IPS-18a (cell line): ENCODE measurements around the gene STIM1.

Experiments
- H3K27ac ChIP-seq: one replicate; pipeline ENCODE4 v1.5.1; 2013; ENCODE audit warnings: low read length
- H3K27me3 ChIP-seq: one replicate; pipeline ENCODE4 v1.6.1; 2013; ENCODE audit warnings: mild to moderate bottlenecking, low read length; ENCODE audit not compliant: control insufficient read depth, insufficient read depth
- H3K36me3 ChIP-seq: one replicate; pipeline ENCODE4 v1.6.1; 2013; ENCODE audit warnings: low read depth, low read length; ENCODE audit not compliant: control insufficient read depth
- H3K4me1 ChIP-seq: one replicate; pipeline ENCODE4 v1.6.1; 2013; ENCODE audit warnings: low read depth, low read length; ENCODE audit not compliant: control insufficient read depth
- H3K4me3 ChIP-seq: one replicate; pipeline ENCODE4 v1.5.1; 2013; ENCODE audit warnings: low read length
- H3K9ac ChIP-seq: one replicate; pipeline ENCODE4 v1.6.1; 2013; ENCODE audit warnings: mild to moderate bottlenecking, low read length, moderate library complexity
- H3K9me3 ChIP-seq: one replicate; pipeline ENCODE4 v1.6.1; 2013; ENCODE audit warnings: low read depth, low read length; ENCODE audit not compliant: control insufficient read depth

STIM1 gene

DNA sequence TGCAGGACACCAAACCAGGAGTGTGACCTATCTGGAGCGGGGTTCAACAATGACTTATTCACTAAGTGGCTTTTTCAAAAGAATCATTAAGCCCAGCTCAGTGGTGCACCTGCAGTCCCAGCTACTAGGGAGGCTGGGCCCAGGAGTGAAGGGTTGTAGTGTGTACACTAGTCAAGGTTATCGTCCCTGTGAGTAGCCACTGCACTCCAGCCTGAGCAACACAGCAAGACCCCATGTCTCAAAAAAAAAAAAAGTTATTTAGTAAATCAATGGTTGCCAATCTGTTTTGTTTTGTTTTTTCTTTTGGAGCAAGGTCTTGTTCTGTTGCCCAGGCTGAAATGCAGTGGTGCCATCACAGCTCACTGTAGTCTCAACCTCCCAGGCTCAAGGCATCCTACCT lies 22.6 kb upstream of the STIM1 start:
- Histone ChIP-seq H3K9ac (no peak overlapping the region), H3K4me1 (peaks cover 13% of the 10 kb centered on the region), H3K4me3 (no peak overlapping the region), H3K9me3 (no peaks in the 10 kb centered on the region), H3K27me3 (no peaks in the 10 kb centered on the region), H3K27ac (no peak overlapping the region), H3K36me3 (peaks cover 7% of the 10 kb centered on the region)

DNA sequence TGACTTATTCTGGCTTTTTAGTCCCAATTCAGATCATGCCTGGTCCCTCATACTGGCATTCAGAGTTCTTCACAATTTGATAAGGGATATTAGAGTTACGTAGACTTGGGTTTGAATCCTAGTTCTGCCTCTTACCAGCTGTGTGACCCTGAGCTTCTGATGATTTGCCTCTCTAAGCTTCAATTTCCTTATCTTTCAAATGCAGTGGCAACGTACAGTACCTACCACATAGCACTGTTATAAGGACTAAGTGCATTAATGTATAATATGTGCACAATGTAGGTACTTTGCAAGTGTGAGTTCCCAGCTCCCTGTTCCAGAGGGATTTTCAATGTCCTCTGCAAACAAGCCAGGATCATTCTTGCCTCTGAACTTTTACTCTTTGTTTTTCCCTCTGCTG lies 22.0 kb upstream of the STIM1 start:
- H3K27me3 ChIP-seq, result no peaks in the 10 kb centered on the region
- peaks cover 13% of the 10 kb centered on the region for H3K4me1 ChIP-seq
- H3K9me3 ChIP-seq, result no peaks in the 10 kb centered on the region
- no peak overlapping the region for H3K9ac ChIP-seq
- peaks cover 4% of the 10 kb centered on the region for H3K36me3 ChIP-seq
- no peak overlapping the region for H3K4me3 ChIP-seq
- no peak overlapping the region for H3K27ac ChIP-seq

GRCh38 chr11:3834349-3834663 lies 21.2 kb upstream of the STIM1 start:
- peaks cover 13% of the 10 kb centered on the region for H3K4me1 ChIP-seq
- H3K9me3 ChIP-seq, result no peaks in the 10 kb centered on the region
- H3K36me3 ChIP-seq, result peaks cover 4% of the 10 kb centered on the region
- no peak overlapping the region for H3K4me3 ChIP-seq
- no peaks in the 10 kb centered on the region for H3K27me3 ChIP-seq
- H3K9ac ChIP-seq, result no peak overlapping the region
- H3K27ac ChIP-seq, result no peak overlapping the region

- no peak overlapping the region for H3K27ac ChIP-seq
- no peak overlapping the region for H3K9ac ChIP-seq
- H3K9me3 ChIP-seq, result no peaks in the 10 kb centered on the region
- peaks cover 15% of the 10 kb centered on the region for H3K4me1 ChIP-seq
- H3K36me3 ChIP-seq, result peaks cover 4% of the 10 kb centered on the region
- no peak overlapping the region for H3K4me3 ChIP-seq
- H3K27me3 ChIP-seq, result no peaks in the 10 kb centered on the region
These were observed 20.6 kb upstream of the STIM1 start for GRCh38 chr11:3834664-3835461.

DNA sequence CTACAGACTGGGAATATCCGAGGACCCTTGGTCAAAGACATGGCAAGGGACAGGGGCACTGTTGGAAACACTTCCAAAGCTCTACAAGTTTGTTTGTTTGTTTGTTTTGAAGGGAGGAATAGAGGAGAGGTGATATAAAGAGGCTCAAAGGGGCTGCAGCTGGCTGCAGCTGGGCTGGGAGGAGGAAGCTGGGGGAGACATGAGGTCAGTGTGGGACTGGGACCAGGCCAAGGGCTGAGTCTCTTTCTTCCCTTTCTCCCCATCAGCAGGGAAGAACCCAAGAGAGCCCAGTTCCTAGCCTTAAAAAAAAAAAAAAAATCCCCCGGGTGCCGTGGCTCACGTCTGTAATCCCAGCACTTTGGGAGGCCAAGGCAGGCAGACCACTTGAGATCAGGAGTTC lies 19.7 kb upstream of the STIM1 start:
- Histone ChIP-seq H3K4me1 (peaks cover 18% of the 10 kb centered on the region), H3K27ac (no peak overlapping the region), H3K4me3 (no peak overlapping the region), H3K27me3 (no peaks in the 10 kb centered on the region), H3K36me3 (peaks cover 4% of the 10 kb centered on the region), H3K9me3 (no peaks in the 10 kb centered on the region), H3K9ac (no peak overlapping the region)

- peaks cover 4% of the 10 kb centered on the region for H3K36me3 ChIP-seq
These were observed 18.6 kb upstream of the STIM1 start for GRCh38 chr11:3836903-3837302.

DNA sequence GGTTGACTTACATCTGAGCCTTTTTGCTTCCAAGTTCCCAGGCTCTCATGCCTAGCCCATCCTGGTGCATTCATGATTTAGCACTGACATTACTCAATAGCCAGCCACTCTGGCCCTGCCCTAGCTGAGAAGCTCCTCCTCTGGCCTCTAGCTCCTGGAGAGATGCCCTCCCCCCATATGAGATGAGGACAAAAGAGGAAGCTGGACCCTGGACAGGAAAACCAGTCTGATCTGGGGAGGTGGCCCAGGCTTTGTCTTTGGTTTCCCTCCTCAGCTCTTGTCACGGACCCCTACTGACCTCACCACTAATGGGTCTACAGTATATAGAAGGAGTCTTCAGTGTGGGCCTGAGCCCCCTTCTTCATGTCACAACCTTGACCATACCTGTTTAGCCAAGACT lies 17.7 kb upstream of the STIM1 start:
- no peaks in the 10 kb centered on the region for H3K36me3 ChIP-seq
- H3K9me3 ChIP-seq, result no peaks in the 10 kb centered on the region
- H3K4me1 ChIP-seq, result peaks cover 20% of the 10 kb centered on the region
- no peak overlapping the region for H3K9ac ChIP-seq
- H3K27me3 ChIP-seq, result peaks cover 5% of the 10 kb centered on the region
- no peak overlapping the region for H3K4me3 ChIP-seq
- no peak overlapping the region for H3K27ac ChIP-seq

More at GRCh38 chr11:3836903-3837302, 18.6 kb upstream of the STIM1 start:
- H3K27me3 ChIP-seq, result peaks cover 1% of the 10 kb centered on the region
- H3K4me3 ChIP-seq, result no peak overlapping the region
- H3K4me1 ChIP-seq, result peaks cover 20% of the 10 kb centered on the region
- no peak overlapping the region for H3K9ac ChIP-seq
- H3K9me3 ChIP-seq, result no peaks in the 10 kb centered on the region
- no peak overlapping the region for H3K27ac ChIP-seq

DNA sequence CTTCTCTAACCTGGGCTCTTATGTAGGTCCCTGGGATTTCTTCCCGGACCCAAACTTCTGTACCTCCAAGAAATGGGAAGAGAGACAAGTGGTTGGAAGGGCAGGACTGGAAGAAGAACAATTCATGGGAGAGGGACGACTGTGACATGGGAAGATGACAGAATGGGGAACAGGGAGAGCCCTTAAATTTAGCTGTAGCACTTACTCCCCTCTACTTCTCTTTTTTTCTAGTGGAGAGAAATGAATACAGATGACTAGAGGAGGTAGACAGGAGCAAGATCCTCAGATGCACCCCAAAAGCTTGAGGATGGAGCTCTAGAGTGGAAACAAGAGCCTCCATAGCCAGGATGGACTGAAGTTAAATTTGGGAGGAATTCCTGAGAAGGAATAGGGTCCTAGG lies 17.0 kb upstream of the STIM1 start:
- Histone ChIP-seq H3K36me3 (no peaks in the 10 kb centered on the region), H3K4me3 (no peak overlapping the region), H3K9ac (no peak overlapping the region), H3K9me3 (no peaks in the 10 kb centered on the region), H3K4me1 (peaks cover 20% of the 10 kb centered on the region), H3K27ac (no peak overlapping the region), H3K27me3 (peaks cover 5% of the 10 kb centered on the region)

DNA sequence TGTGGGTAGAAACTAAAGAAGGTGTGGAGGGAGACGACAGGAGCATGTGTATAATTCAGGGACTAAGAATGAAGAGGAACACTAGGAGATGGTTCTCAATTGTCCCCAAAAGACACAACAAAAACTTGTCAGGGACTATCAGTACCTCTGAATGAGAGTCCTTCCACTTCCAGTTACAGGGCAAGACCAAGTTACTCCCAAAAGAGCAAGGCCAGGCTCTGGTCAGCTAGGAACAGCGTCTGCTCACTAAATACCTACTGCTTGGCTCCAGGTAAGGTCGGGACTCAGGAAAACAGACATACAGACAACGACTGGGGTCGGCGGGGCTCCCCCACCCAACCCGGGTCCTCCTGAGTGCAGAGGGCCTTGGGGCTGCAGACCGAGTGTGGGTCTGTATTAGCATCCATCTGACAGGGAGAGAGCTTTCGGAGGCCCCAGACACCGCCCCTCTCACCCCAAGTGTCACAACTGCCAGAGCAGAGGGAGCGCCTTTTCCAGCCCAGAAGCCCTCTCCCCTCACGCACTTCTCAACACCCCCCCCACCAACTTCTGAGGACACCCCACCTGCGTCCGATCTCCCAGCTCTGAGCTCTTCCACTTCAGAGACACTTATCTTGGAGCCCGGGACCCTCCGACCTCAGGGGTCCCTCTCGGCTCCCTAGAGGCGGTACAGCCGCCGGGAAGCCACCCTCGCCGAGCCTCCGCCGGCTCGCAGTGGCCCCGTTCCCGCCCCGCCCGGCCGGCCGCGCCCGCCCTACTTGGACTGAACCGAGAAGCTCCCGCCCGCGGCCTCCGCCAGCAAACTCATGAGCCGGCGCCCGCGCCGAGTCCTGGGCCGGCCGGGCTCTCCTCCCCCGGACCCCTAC lies 15.2 kb upstream of the STIM1 start:
- Histone ChIP-seq H3K4me3 (peak overlapping the region; percentile 77), H3K27ac (no peak overlapping the region), H3K27me3 (peaks cover 5% of the 10 kb centered on the region), H3K9ac (peak overlapping the region; percentile 58), H3K36me3 (no peaks in the 10 kb centered on the region), H3K9me3 (no peaks in the 10 kb centered on the region), H3K4me1 (peaks cover 9% of the 10 kb centered on the region)

DNA sequence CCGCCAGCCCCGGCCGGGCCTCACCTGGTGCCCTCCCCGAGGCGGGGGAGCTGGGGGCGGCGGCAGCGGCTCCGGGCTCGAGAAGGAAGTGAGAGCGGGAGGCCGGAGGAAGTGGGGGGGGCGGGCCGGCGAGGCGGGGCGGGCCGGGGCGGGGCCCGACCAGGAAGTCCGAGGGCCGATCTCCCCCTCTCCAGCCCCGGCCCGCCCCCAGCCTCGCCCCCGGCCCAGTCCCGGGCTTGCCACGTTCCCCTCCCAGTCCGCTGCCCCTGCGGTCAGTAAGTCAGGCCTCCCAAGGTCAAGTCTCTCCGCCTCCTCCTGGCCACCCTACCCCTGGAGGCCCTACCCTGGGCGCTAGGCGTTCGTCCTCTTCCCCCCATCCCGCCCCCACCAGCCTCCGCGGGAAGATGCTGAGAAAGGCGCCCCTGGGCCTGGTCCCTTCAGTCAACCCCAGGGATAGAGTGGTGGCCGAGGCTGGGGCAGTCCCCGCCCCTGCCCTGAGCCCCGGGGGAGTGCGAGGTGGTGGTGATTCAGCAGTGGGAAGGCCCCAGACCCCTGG lies 14.5 kb upstream of the STIM1 start, which contains the start of gene RHOG:
Gene RHOG (minus strand): TSS at position 90 of the 556 bp plus-strand sequence. CDS start 12,821 bp downstream, outside the sequence.
- Histone ChIP-seq H3K36me3 (no peaks in the 10 kb centered on the region), H3K9me3 (no peaks in the 10 kb centered on the region), H3K27me3 (peaks cover 5% of the 10 kb centered on the region), H3K4me1 (peaks cover 7% of the 10 kb centered on the region), H3K9ac (peak within 1 kb of the TSS; percentile 58), H3K4me3 (peak within 1 kb of the TSS; percentile 77), H3K27ac (no peak within 1 kb of the TSS)

DNA sequence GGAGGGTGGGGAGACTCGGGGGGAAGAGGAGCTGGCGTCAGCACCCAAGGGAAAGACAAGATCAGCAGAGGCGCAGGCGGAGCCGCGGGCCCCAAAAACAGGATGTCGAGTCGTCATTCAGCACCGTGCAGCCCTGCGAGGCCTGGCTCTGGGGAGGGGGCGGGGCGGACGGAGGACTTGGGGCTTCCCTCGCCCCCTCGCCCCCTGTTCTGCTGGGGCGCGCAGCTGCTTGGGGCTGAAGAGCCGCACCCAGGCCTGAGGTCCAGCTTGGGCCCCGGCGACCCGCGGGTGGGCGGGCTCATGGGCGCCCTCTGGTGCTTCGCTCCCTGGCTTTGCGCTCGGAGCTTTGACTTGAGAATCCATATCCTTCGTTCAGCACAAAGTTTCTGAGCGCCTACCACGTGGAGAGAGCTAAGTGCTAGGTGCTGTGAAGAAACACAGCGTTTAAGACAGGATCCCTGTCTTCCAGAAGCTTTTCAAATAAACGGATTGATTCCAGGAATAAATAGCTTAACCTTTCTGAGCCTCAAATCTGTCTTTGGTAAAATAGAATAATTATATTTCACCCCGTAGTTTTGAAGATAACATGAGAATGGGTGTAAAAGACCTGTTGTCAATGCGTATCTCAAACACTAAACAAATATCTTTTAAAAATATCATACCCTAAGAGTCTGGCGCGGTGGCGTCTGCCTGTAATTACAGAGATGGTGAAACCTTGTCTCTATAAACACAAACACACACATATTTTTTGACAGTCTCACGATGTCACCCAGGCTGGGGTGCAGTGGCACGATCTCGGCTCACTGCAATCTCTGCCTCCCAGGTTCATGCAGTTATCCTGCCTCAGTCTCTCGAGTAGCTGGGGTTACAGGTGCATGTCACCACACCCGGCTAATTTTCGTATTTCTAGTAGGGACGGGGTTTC lies 13.8 kb upstream of the STIM1 start:
- H3K9me3 ChIP-seq, result no peaks in the 10 kb centered on the region
- peaks cover 5% of the 10 kb centered on the region for H3K27me3 ChIP-seq
- no peaks in the 10 kb centered on the region for H3K36me3 ChIP-seq
- H3K9ac ChIP-seq, result peak overlapping the region; percentile 42
- peak overlapping the region; percentile 77 for H3K4me3 ChIP-seq
- H3K27ac ChIP-seq, result no peak overlapping the region
- peaks cover 7% of the 10 kb centered on the region for H3K4me1 ChIP-seq
